Right atrium auricular region (tissue), 2 donors: ENCODE results near the gene EYA2. TPM values are rescaled to one million over a fixed set of nuclear protein-coding genes. Genes with fewer than 3 reads are reported as not detected.

Experiments used
- DNase-seq: peaks from one replicate; pipeline ENCODE4 v3.0.0-alpha.2; 2019; ENCODE audit warnings: low spot score
- H3K27ac ChIP-seq, 2 donors: fragments of 200-600 bp; sonication (generic); 1 replicate in 1 of 2; 2 replicates in 1 of 2; pipeline ENCODE4 v1.5.1; 2016 to 2019
- H3K27me3 ChIP-seq, 2 donors: fragments of 200-600 bp; sonication (generic); one replicate each; pipeline versions ENCODE4 v1.5.1 to v1.6.0; 2017 to 2019
- H3K36me3 ChIP-seq: fragments of 200-600 bp; sonication (generic); one replicate; pipeline ENCODE4 v1.5.1; 2016
- H3K4me1 ChIP-seq, 2 donors: fragments of 200-600 bp; sonication (generic); one replicate each; pipeline versions ENCODE4 v1.5.1 to v1.6.0; 2017 to 2019
- H3K4me3 ChIP-seq, 2 donors: fragments of 200-600 bp; sonication (generic); 1 replicate in 1 of 2; 2 replicates in 1 of 2; pipeline ENCODE4 v1.5.1; 2017 to 2019; ENCODE audit warnings: mild to moderate bottlenecking in 1 of 2, moderate library complexity in 1 of 2
- H3K9me3 ChIP-seq, 2 donors: fragments of 200-600 bp; sonication (generic); one replicate each; pipeline ENCODE4 v1.5.1; 2019
- total RNA-seq, 2 donors: library from RNA; depleted of rRNA; stranded (reverse); fragments of >200 nt; gene quantifications; one replicate each; pipeline ENCODE4 v1.1.0, GENCODE V29; 2016
- TF ChIP-seq, protein P1 (sequence below), 2 donors: fragments of 200-600 bp; sonication (generic); IDR thresholded peaks; one replicate each; pipeline ENCODE4 v1.5.1; 2019; ENCODE audit warnings: antibody characterized with exemption in 2 of 2

EYA2 gene
- total RNA-seq, 2 donors from 2014 or later, result 0.30 to 2.6 TPM

DNA sequence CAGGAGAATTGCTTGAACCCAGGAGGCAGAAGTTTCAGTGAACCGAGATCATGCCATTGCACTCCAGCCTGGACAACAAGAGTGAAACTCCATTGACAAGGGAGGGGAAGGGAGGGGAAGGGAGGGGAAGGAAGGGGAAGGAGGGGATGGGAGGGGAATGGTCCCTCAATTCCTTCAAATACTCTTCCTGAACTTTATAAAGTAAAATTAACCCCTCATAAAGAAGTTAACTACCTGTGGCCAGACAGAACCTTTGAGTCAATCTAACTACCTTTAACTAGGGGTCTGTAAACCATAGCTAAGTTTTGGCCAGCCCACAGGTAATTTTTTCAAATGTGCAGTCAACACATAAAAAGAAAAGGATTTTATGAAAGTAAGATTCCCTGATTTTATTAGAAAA, 330.8 kb downstream of the EYA2 start:
- Histone ChIP-seq H3K36me3 (peaks cover 77% of the 10 kb centered on the region), H3K4me1 (no peaks in the 10 kb centered on the region), H3K4me3 (no peak overlapping the region), H3K9me3 (no peaks in the 10 kb centered on the region), H3K27ac (no peak overlapping the region), H3K27me3 (no peaks in the 10 kb centered on the region)
- TF ChIP-seq, protein P1, sequence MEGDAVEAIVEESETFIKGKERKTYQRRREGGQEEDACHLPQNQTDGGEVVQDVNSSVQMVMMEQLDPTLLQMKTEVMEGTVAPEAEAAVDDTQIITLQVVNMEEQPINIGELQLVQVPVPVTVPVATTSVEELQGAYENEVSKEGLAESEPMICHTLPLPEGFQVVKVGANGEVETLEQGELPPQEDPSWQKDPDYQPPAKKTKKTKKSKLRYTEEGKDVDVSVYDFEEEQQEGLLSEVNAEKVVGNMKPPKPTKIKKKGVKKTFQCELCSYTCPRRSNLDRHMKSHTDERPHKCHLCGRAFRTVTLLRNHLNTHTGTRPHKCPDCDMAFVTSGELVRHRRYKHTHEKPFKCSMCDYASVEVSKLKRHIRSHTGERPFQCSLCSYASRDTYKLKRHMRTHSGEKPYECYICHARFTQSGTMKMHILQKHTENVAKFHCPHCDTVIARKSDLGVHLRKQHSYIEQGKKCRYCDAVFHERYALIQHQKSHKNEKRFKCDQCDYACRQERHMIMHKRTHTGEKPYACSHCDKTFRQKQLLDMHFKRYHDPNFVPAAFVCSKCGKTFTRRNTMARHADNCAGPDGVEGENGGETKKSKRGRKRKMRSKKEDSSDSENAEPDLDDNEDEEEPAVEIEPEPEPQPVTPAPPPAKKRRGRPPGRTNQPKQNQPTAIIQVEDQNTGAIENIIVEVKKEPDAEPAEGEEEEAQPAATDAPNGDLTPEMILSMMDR (IDR thresholded peaks at IDR 0.05), result no peak
- no peak for DNase-seq

DNA sequence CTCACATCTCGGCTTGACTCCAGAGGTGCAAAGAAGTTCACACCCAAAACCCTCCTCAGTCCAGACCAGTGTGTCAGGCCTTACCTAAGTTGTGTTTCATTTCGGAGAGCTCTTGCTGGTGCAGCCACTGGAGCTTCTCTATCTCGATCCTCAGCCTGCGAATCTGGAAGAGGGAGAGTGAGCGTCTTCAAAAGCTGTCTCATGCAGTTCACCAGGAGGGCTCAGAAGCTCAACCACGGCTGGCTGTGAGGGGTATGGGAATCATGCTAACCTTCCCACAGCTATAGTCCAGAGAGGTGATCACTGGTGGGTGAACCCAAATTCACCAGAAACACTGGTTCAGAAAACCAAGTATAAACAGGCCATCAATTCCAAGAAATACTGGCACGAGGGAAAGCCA, 332.5 kb downstream of the EYA2 start:
- peaks cover 61% of the 10 kb centered on the region for H3K36me3 ChIP-seq
- no peak overlapping the region for H3K4me3 ChIP-seq

DNA sequence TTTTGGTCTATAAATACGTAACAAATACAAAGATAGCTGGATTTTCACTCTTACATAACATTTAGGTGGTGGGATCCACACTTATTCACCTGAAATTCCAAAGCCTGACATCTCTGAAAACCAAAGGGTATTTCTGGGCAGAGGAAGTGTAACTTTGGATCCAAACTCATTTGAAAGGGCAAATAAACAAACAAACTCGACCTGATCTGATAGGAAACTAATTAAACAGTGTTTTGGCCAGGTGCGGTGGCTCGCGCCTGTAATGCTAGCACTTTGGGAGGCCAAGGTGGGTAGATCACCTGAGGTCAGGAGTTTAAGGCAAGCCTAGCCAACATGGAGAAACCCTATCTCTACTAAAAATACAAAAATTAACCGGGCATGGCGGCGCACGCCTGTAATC, 332.9 kb downstream of the EYA2 start:
- TF ChIP-seq, protein P1 (IDR thresholded peaks at IDR 0.05), result no peak
- H3K4me1 ChIP-seq, result peaks cover 0 to 13% of the 10 kb centered on the region in 2 donors
- peaks cover 56% of the 10 kb centered on the region for H3K36me3 ChIP-seq
- no peak overlapping the region for H3K4me3 ChIP-seq
- no peak for DNase-seq
- H3K27me3 ChIP-seq, result no peaks in the 10 kb centered on the region
- no peak overlapping the region for H3K27ac ChIP-seq
- H3K9me3 ChIP-seq, result no peaks in the 10 kb centered on the region

More for the DNA sequence above, 332.5 kb downstream of the EYA2 start:
- no peaks in the 10 kb centered on the region for H3K9me3 ChIP-seq
- TF ChIP-seq, protein P1 (IDR thresholded peaks at IDR 0.05), result no peak
- no peaks in the 10 kb centered on the region for H3K27me3 ChIP-seq
- no peak for DNase-seq
- no peak overlapping the region for H3K27ac ChIP-seq
- H3K4me1 ChIP-seq, result peaks cover 0 to 13% of the 10 kb centered on the region in 2 donors

DNA sequence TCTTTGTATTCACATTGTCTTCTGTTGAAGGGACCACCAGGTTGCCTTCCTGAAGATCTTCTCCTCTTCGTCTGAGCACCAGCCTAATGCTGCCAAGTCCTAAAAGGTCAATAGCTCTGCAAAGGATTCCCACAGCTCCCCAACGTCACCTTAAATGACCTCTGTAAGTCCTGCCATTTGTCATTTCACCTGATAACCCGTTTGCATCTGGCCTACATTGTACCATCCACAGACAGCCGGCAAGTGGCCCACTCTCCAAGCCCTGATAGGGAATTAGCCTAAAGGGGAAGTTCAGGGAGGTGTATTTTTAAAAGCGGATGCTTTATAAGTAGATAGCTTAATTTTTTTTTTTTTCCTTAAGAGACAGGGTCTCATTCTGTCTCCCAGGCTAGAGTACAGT, 334.0 kb downstream of the EYA2 start:
- Histone ChIP-seq H3K27me3 (no peaks in the 10 kb centered on the region), H3K4me1 (peaks cover 0 to 13% of the 10 kb centered on the region in 2 donors), H3K27ac (no peak overlapping the region), H3K9me3 (no peaks in the 10 kb centered on the region), H3K4me3 (no peak overlapping the region), H3K36me3 (peaks cover 54% of the 10 kb centered on the region)
- DNase-seq, result no peak
- TF ChIP-seq, protein P1 (IDR thresholded peaks at IDR 0.05), result no peak

DNA sequence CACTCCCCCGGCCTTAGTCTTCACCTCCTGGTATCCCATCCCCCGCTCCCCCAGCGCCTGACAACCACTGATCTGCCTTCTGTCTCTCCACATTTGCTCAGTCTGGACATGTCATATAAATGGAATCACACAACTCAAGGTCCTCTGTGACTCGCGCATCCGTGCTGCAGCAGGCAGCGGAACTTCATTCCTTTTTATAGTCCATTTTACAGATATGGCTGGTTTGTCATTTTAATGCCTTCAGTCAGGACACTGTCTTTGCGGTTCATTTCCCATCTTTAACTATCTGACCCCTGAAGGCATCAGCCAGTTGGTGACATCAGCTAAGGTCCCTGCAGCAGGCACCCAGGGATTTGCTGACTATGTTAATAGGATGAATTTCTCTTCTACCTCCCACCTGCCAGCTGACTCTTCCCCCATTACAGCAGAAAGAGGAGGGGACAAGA, 336.2 kb downstream of the EYA2 start:
- Histone ChIP-seq H3K27ac (no peak overlapping the region), H3K9me3 (no peaks in the 10 kb centered on the region), H3K27me3 (no peaks in the 10 kb centered on the region), H3K36me3 (peaks cover 63% of the 10 kb centered on the region), H3K4me3 (no peak overlapping the region), H3K4me1 (peaks cover 0 to 13% of the 10 kb centered on the region in 2 donors)
- TF ChIP-seq, protein P1 (IDR thresholded peaks at IDR 0.05), result no peak
- no peak for DNase-seq

DNA sequence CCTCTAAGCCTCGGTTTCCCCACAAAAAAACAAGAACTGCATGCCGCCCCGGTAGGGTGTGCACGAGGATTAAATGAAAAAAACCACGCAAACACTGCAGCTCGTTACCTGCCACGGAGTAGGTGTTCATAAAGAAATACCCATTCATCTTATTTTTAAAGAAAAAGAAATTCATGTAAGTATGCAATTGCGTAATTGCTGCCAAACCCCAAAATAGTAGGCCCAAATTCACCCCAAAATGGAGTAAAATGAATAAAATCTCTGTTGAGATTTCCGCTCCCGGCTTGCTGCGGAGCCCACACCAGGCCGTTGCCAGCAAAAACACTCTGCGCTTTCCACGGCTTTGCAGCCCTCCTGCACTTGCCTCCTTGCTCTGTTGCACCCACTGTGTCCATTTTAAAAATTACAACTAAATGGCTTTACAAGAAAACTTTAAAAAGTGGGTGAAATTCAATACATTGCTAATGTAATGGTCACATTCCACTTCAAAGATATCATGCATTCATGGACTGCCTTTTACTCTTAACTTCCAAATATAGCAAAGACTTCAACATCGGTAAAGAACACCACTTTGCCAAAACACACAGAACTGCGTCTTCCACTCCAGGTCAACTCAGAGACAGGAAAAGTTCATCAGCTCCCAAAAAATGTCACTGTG, 336.9 kb downstream of the EYA2 start:
- no peaks in the 10 kb centered on the region for H3K9me3 ChIP-seq
- H3K27me3 ChIP-seq, result no peaks in the 10 kb centered on the region
- TF ChIP-seq, protein P1 (IDR thresholded peaks at IDR 0.05), result no peak
- DNase-seq, result no peak
- no peak overlapping the region for H3K4me3 ChIP-seq
- peaks cover 0 to 13% of the 10 kb centered on the region in 2 donors for H3K4me1 ChIP-seq
- H3K36me3 ChIP-seq, result peaks cover 63% of the 10 kb centered on the region
- H3K27ac ChIP-seq, result no peak overlapping the region
